H9 (cell line): ENCODE data around the gene SLC9A9. TPM values are rescaled to one million over a fixed set of nuclear protein-coding genes. Genes with fewer than 3 reads are reported as not detected.
A peak's percentile ranks its signal among the peaks of the same experiment; 100 is the strongest.

Source experiments
- DNase-seq: peaks from one replicate; pipeline ENCODE4 v3.0.0-alpha.2; 2017
- H2AFZ ChIP-seq: one replicate; pipeline ENCODE4 v1.6.1; 2013; ENCODE audit warnings: mild to moderate bottlenecking, low read length, control low read depth, moderate library complexity
- H2AK5ac ChIP-seq: 2 replicates; pipeline ENCODE4 v1.6.1; 2013; ENCODE audit warnings: low read length, control low read depth, mixed read lengths; ENCODE audit not compliant: insufficient read length
- H2BK120ac ChIP-seq: one replicate; pipeline ENCODE4 v1.6.1; 2013; ENCODE audit warnings: low read depth, mild to moderate bottlenecking, low read length, control low read depth, inconsistent platforms; ENCODE audit not compliant: poor library complexity, severe bottlenecking
- H2BK12ac ChIP-seq: 2 replicates; pipeline ENCODE4 v1.6.1; 2013; ENCODE audit warnings: low read length, control low read depth, mixed read lengths, low read depth; ENCODE audit not compliant: insufficient read length
- H2BK15ac ChIP-seq: 2 replicates; pipeline ENCODE4 v1.6.1; 2013; ENCODE audit warnings: low read depth, low read length, control low read depth
- H2BK20ac ChIP-seq: one replicate; pipeline ENCODE4 v1.6.1; 2013; ENCODE audit warnings: low read depth, mild to moderate bottlenecking, low read length, control low read depth, inconsistent platforms; ENCODE audit not compliant: poor library complexity, severe bottlenecking
- H2BK5ac ChIP-seq: 2 replicates; pipeline ENCODE4 v1.6.1; 2013; ENCODE audit warnings: low read length, control low read depth, mixed read lengths; ENCODE audit not compliant: insufficient read length
- H3K14ac ChIP-seq: 2 replicates; pipeline ENCODE4 v1.6.1; 2013; ENCODE audit warnings: low read length, control low read depth; ENCODE audit not compliant: insufficient read depth
- H3K18ac ChIP-seq: 2 replicates; pipeline ENCODE4 v1.6.1; 2013; ENCODE audit warnings: low read depth, mild to moderate bottlenecking, mixed read lengths, low read length, control low read depth; ENCODE audit not compliant: insufficient read length
- H3K23ac ChIP-seq: 2 replicates; pipeline ENCODE4 v1.6.1; 2013; ENCODE audit warnings: low read length, control low read depth, mixed read lengths, low read depth; ENCODE audit not compliant: insufficient read length
- H3K23me2 ChIP-seq: 2 replicates; pipeline ENCODE4 v1.6.1; 2013; ENCODE audit warnings: low read depth, mild to moderate bottlenecking, mixed read lengths, low read length, control low read depth; ENCODE audit not compliant: insufficient read length, poor library complexity, severe bottlenecking
- H3K27ac ChIP-seq: 2 replicates; pipeline ENCODE4 v1.5.1; 2013; ENCODE audit warnings: low read length, control low read depth, mixed read lengths, low read depth; ENCODE audit not compliant: insufficient read length
- H3K27me3 ChIP-seq: 2 replicates; pipeline ENCODE4 v1.6.1; 2013; ENCODE audit warnings: low read length, control low read depth, inconsistent platforms; ENCODE audit not compliant: insufficient read depth
- H3K4ac ChIP-seq: 2 replicates; pipeline ENCODE4 v1.6.1; 2013; ENCODE audit warnings: low read depth, mild to moderate bottlenecking, control low read depth, inconsistent platforms, low read length, moderate library complexity
- H3K4me1 ChIP-seq: 2 replicates; pipeline ENCODE4 v1.6.1; 2013; ENCODE audit warnings: low read length, control low read depth, inconsistent platforms; ENCODE audit not compliant: insufficient read depth
- H3K4me2 ChIP-seq: 2 replicates; pipeline ENCODE4 v1.6.1; 2013; ENCODE audit warnings: low read length, control low read depth, mixed read lengths; ENCODE audit not compliant: insufficient read length, insufficient read depth
- H3K56ac ChIP-seq: 2 replicates; pipeline ENCODE4 v1.6.1; 2013; ENCODE audit warnings: low read depth, mild to moderate bottlenecking, mixed read lengths, low read length, control low read depth; ENCODE audit not compliant: insufficient read length
- H3K79me1 ChIP-seq: 2 replicates; pipeline ENCODE4 v1.6.1; 2013; ENCODE audit warnings: low read depth, mild to moderate bottlenecking, moderate library complexity, low read length, control low read depth, inconsistent platforms; ENCODE audit not compliant: insufficient read depth, poor library complexity, severe bottlenecking
- H3K79me2 ChIP-seq: 2 replicates; pipeline ENCODE4 v1.6.1; 2013; ENCODE audit warnings: low read length, control low read depth, inconsistent platforms; ENCODE audit not compliant: insufficient read depth
- H3K9ac ChIP-seq: 2 replicates; pipeline ENCODE4 v1.6.1; 2013; ENCODE audit warnings: low read length, control low read depth, mixed read lengths; ENCODE audit not compliant: insufficient read length; ENCODE audit errors: extremely low read depth
- H3K9me3 ChIP-seq: one replicate; pipeline ENCODE4 v1.6.1; 2013; ENCODE audit warnings: low read depth, low read length, inconsistent platforms; ENCODE audit not compliant: control insufficient read depth
- H3T11ph ChIP-seq: one replicate; pipeline ENCODE4 v1.6.1; 2013; ENCODE audit warnings: mild to moderate bottlenecking, low read length, control low read depth, inconsistent platforms
- H4K20me1 ChIP-seq: one replicate; pipeline ENCODE4 v1.6.1; 2013; ENCODE audit not compliant: control insufficient read depth, insufficient read length, insufficient read depth
- H4K5ac ChIP-seq: 2 replicates; pipeline ENCODE4 v1.6.1; 2013; ENCODE audit warnings: low read depth, mild to moderate bottlenecking, mixed read lengths, low read length, control low read depth; ENCODE audit not compliant: insufficient read length
- H4K8ac ChIP-seq: replicated peaks from 2 replicates; pipeline ENCODE4 v1.6.1; 2013; ENCODE audit warnings: low read length, control low read depth, mixed read lengths, low read depth; ENCODE audit not compliant: insufficient read length
- H4K91ac ChIP-seq: 2 replicates; pipeline ENCODE4 v1.6.1; 2013; ENCODE audit warnings: low read depth, mild to moderate bottlenecking, moderate library complexity, mixed read lengths, low read length, control low read depth; ENCODE audit not compliant: insufficient read length
- H3K27ac Mint-ChIP-seq, 3 experiments: 2 replicates in 2 of 3; 3 replicates in 1 of 3; pipeline ENCODE4 v1.8.0; 2020 to 2021; ENCODE audit warnings: mixed read lengths in 3 of 3, mild to moderate bottlenecking in 1 of 3, moderate library complexity in 1 of 3
- H3K27me3 Mint-ChIP-seq: 2 replicates; pipeline ENCODE4 v1.8.0; 2021; ENCODE audit warnings: low read depth, mild to moderate bottlenecking, moderate library complexity, mixed read lengths
- H3K36me3 Mint-ChIP-seq, 3 experiments: 2 replicates in 2 of 3; 3 replicates in 1 of 3; pipeline ENCODE4 v1.8.0; 2020 to 2021; ENCODE audit warnings: low read depth in 3 of 3, mixed read lengths in 3 of 3; ENCODE audit not compliant: insufficient read depth in 1 of 3
- H3K4me1 Mint-ChIP-seq, 2 experiments: 2 replicates each; pipeline ENCODE4 v1.8.0; 2020; ENCODE audit warnings: mixed read lengths in 2 of 2
- H3K4me3 Mint-ChIP-seq, 2 experiments: 2 replicates in 1 of 2; 3 replicates in 1 of 2; pipeline ENCODE4 v1.8.0; 2020 to 2021; ENCODE audit warnings: mild to moderate bottlenecking in 2 of 2, mixed read lengths in 2 of 2, moderate library complexity in 1 of 2
- H3K9me3 Mint-ChIP-seq, 2 experiments: 2 replicates in 1 of 2; 3 replicates in 1 of 2; pipeline ENCODE4 v1.8.0; 2020; ENCODE audit warnings: mild to moderate bottlenecking in 2 of 2, mixed read lengths in 2 of 2, moderate library complexity in 1 of 2
- CTCF ChIP-seq: fragments of 200-600 bp; sonication (generic); conservative IDR thresholded peaks from 3 replicates; pipeline ENCODE4 v1.8.0; 2021; ENCODE audit warnings: antibody characterized with exemption, mild to moderate bottlenecking
- WGBS: extraction: QIAGEN DNeasy Blood & Tissue Kit; methylation state at CpG from one replicate; pipeline ENCODE4 v1.1.7; 2013; ENCODE audit warnings: missing lambda C conversion rate, low lambda C conversion rate, mixed read lengths; ENCODE audit not compliant: insufficient read length; ENCODE audit errors: extremely low coverage; 5-methylcytosine and 5-hydroxymethylcytosine counted together
- total RNA-seq: library from RNA; stranded (reverse); gene quantifications from 2 replicates; pipeline ENCODE4 v1.2.1, GENCODE V29; 2021

Gene SLC9A9
- total RNA-seq, 1 experiment from 2014 or later = 0.35 TPM

DNA sequence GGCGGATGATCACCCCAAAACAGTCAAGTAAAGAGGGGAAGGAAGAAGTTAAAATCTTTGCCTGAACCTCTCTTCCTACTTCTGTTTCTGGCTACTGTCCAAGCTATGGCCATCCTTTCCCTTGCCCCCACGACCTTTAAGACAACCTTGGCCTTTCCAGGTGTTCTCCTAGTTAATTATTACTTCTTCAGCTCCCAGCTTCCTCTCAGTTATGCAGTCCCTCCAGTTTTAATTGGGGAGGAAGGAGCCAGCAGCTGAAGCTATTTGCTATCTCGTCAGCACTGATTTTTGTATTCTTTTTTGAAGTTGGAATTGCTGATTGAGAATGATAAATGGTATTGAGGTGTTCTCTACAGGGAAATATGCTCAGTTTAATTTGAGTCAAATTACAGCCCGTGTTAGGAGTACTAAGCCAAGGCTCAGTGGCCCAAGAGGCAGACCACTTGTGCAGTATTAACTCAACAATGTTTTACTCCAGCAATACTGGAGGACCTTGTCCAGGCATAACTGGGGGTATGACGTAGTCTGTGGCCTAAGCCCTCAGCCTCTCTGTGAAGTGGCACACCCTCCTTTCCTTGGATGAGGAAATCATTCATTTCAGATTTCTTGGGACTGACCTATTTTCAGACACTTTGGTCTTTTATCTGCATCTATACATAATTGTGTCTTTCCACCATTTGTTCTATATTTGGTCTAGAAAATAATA is 336.9 kb downstream of the SLC9A9 start:
- Histone ChIP-seq H3K9ac (no peak overlapping the region), H2BK5ac (no peak overlapping the region), H2AFZ (no peak overlapping the region), H3K4ac (no peak overlapping the region), H3K56ac (no peak overlapping the region), H2BK12ac (no peak overlapping the region), H3K14ac (no peak overlapping the region), H4K8ac (no peak overlapping the region), H3T11ph (no peak overlapping the region), H3K4me1 (peaks cover 2% of the 10 kb centered on the region; the same call in 1 of the 2 replicates), H3K23ac (no peak overlapping the region), H3K9me3 (no peaks in the 10 kb centered on the region), H4K5ac (no peak overlapping the region), H3K27ac (no peak overlapping the region), H3K79me1 (no peaks in the 10 kb centered on the region), H2BK15ac (no peak overlapping the region), H3K23me2 (no peaks in the 10 kb centered on the region), H3K4me2 (no peak overlapping the region), H2BK20ac (no peak overlapping the region), H3K18ac (no peak overlapping the region), H2BK120ac (no peak overlapping the region), H4K20me1 (no peaks in the 10 kb centered on the region), H3K27me3 (no peaks in the 10 kb centered on the region), H4K91ac (no peak overlapping the region), H3K79me2 (no peaks in the 10 kb centered on the region), H2AK5ac (no peak overlapping the region)
- Mint-ChIP-seq H3K4me3 (no peak overlapping the region), H3K9me3 (no peaks in the 10 kb centered on the region), H3K27me3 (no peaks in the 10 kb centered on the region), H3K36me3 (no peaks in the 10 kb centered on the region), H3K4me1 (no peaks in the 10 kb centered on the region), H3K27ac (peak overlapping the region in 1 of 3 experiments; percentile 22; a peak in 1 of 7 replicates)
- no peak for DNase-seq
- TF ChIP-seq CTCF = no peak
- WGBS = no CpG with 5 or more reads among the region's 5 CpGs
